ENCODE data around the gene KMT2C. TPM values are rescaled to one million over a fixed set of nuclear protein-coding genes. Genes with fewer than 3 reads are reported as not detected.

Gene KMT2C
- total and polyA plus RNA-seq, 2 of the 8 experiments (the other 6 are each of a cell fraction or from before 2014, with no cell fraction given), result 9.1 to 40.8 TPM

DNA sequence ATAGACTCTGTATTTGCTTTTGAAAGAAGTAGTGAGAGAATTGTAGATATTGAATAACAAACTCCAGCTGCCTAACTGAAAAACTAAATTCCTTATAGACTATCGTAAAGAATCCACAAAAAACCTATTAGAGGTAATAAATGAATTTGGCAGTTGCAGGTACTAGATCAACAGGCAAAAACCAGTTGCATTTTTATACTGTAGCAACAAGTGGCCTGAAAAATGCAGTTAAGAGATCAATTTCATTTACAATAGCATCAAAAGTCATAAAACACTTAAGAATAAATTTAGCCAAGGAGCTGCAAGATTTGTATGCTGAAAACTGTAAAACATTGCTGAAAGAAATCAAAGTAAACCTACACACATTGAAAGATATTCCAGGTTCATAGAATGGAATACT, 340.0 kb downstream of the KMT2C start:
- no peaks in the 10 kb centered on the region for H3K23me2 ChIP-seq (ENCODE audit: low read depth, low read length)
- no peak overlapping the region for H2AFZ ChIP-seq (ENCODE audit: low read length)
- no peaks in the 10 kb centered on the region for H3K27me3 ChIP-seq (replicated peaks in 1 of 4; ENCODE audit: control insufficient read depth in 3 of 4, extremely low read depth in 1 of 4, insufficient read depth in 3 of 4, low read length in 3 of 4)
- H2BK120ac ChIP-seq (replicated peaks; ENCODE audit: low read depth, low read length), result no peak overlapping the region
- no peak overlapping the region for H3K4me3 ChIP-seq (ENCODE audit: extremely low read depth in 1 of 4, insufficient read depth in 2 of 4, low read depth in 3 of 4, low read length in 4 of 4)
- H4K91ac ChIP-seq (replicated peaks; ENCODE audit: insufficient read length, low read length), result no peak overlapping the region
- no peak overlapping the region for H3K18ac ChIP-seq (ENCODE audit: extremely low read depth, low read length)
- H4K5ac ChIP-seq (ENCODE audit: insufficient read length, low read depth, low read length), result no peak overlapping the region
- WGBS, 2 experiments (ENCODE audit: extremely low coverage in 1 of 2, insufficient coverage in 1 of 2, insufficient read length in 1 of 2, insufficient replicate concordance in 2 of 2, low coverage in 1 of 2, low lambda C conversion rate in 2 of 2, missing lambda C conversion rate in 1 of 2), result 90% methylated on average over 1 of the region's 1 CpG; no CpG with 5 or more reads in 1 of the 2 experiments
- no peaks in the 10 kb centered on the region; a peak in 1 of 8 replicates for H3K36me3 ChIP-seq (ENCODE audit: control insufficient read depth in 2 of 4, insufficient read depth in 4 of 4, low read length in 3 of 4)
- peaks cover 0 to 2% of the 10 kb centered on the region in 2 experiments for H4K20me1 ChIP-seq (replicated peaks in 1 of 2; ENCODE audit: control insufficient read depth in 1 of 2, insufficient read depth in 2 of 2, low read length in 2 of 2)
- H3K14ac ChIP-seq (ENCODE audit: insufficient read length), result no peak overlapping the region
- no peak overlapping the region for H2BK15ac ChIP-seq (ENCODE audit: low read length)
- no peaks in the 10 kb centered on the region for H3K4me1 ChIP-seq (replicated peaks in 1 of 4; ENCODE audit: control insufficient read depth in 3 of 4, insufficient read depth in 4 of 4, low read length in 3 of 4)
- no peak overlapping the region for H2BK12ac ChIP-seq (ENCODE audit: low read depth, low read length)
- no peak overlapping the region for H2BK20ac ChIP-seq (ENCODE audit: low read length)
- no peak overlapping the region for H4K8ac ChIP-seq (ENCODE audit: extremely low read depth, insufficient read depth, low read length)
- peaks cover 0 to 2% of the 10 kb centered on the region in 2 experiments; a peak in 1 of 4 replicates for H3K79me2 ChIP-seq (ENCODE audit: control insufficient read depth in 1 of 2, insufficient read depth in 2 of 2, low read length in 2 of 2)
- FAIRE-seq, result no peak
- H3K79me1 ChIP-seq (ENCODE audit: low read depth, low read length), result no peaks in the 10 kb centered on the region
- no peak for DNase-seq (ENCODE audit: low read depth in 1 of 2, low spot score in 2 of 2)
- H3K27ac ChIP-seq (ENCODE audit: low read depth, low read length), result no peak overlapping the region
- no peak overlapping the region for H3K23ac ChIP-seq (ENCODE audit: insufficient read length)
- no peak overlapping the region for H2BK5ac ChIP-seq (ENCODE audit: low read depth, low read length)
- no peak overlapping the region for H3K56ac ChIP-seq (replicated peaks; ENCODE audit: insufficient read length, low read depth, low read length)
- no peak overlapping the region for H3K4me2 ChIP-seq (ENCODE audit: insufficient read depth in 1 of 2, low read depth in 2 of 2, low read length in 2 of 2)
- H3K9ac ChIP-seq (replicated peaks in 1 of 4; ENCODE audit: extremely low read depth in 1 of 4, low read depth in 3 of 4, low read length in 3 of 4), result no peak overlapping the region
- ChIA-PET CTCF (ENCODE audit: partially characterized antibody) (interaction anchor here (0.8 kb wide), 1 partner anchor 19 kb away, joined by 3 read pairs; no protein-coding TSS in a partner anchor), POLR2A (ENCODE audit: partially characterized antibody) (no interaction called here)
- H3K4ac ChIP-seq (replicated peaks; ENCODE audit: insufficient read length, low read depth, low read length), result no peak overlapping the region
- H3K9me3 ChIP-seq (ENCODE audit: insufficient read depth in 2 of 2, low read depth in 1 of 2, low read length in 1 of 2), result no peaks in the 10 kb centered on the region
- no peak overlapping the region for H2AK5ac ChIP-seq (ENCODE audit: low read depth, low read length)
- TF ChIP-seq JUND (IDR thresholded peaks at IDR 0.05; ENCODE audit: low read length), result no peak
- no peak for TF ChIP-seq JUN (IDR thresholded peaks at IDR 0.05; ENCODE audit: low read depth, low read length)
- no peak for TF ChIP-seq SUZ12 (IDR thresholded peaks at IDR 0.05; ENCODE audit: low read length)
- no peak for TF ChIP-seq CBX8 (IDR thresholded peaks at IDR 0.05; ENCODE audit: borderline replicate concordance, low read depth, low read length)
- no peak for TF ChIP-seq EGR1 (IDR thresholded peaks at IDR 0.05; ENCODE audit: borderline replicate concordance, low read depth, low read length)
- TF ChIP-seq TCF12 (IDR thresholded peaks at IDR 0.05; ENCODE audit: low read depth, low read length), result no peak

Measured in H1 (cell line).